GM18951 (cell line): ENCODE results near the gene FAM20A.

ENCODE experiments used
- POLR2A ChIP-seq: IDR thresholded peaks from 4 replicates; pipeline ENCODE4 v1.6.1; 2011; ENCODE audit warnings: mild to moderate bottlenecking; ENCODE audit not compliant: insufficient read length, insufficient read depth; ENCODE audit errors: extremely low read depth
- in situ Hi-C: fragments of 300-500 bp; cut with MboI; formaldehyde crosslinking; loops from one replicate; pipeline ENCODE4 v1.12.0; 2022; ENCODE audit warnings: low sequenced_read_pairs, mixed read lengths, inconsistent platforms; ENCODE audit not compliant: unreplicated experiment

FAM20A gene

GRCh38 chr17:68621065-68621464, 19.9 kb upstream of the FAM20A start:
- in situ Hi-C loops: no loop called here
- no peak for TF ChIP-seq POLR2A

GRCh38 chr17:68616334-68616733, 15.2 kb upstream of the FAM20A start:
- in situ Hi-C loops: no loop called here
- TF ChIP-seq POLR2A: no peak

- in situ Hi-C loops: no loop called here
- TF ChIP-seq POLR2A: no peak
These were observed 13.6 kb upstream of the FAM20A start for GRCh38 chr17:68614718-68615117.

GRCh38 chr17:68613739-68614298, 12.7 kb upstream of the FAM20A start:
- in situ Hi-C loops: no loop called here
- no peak for TF ChIP-seq POLR2A

- TF ChIP-seq POLR2A: no peak
- in situ Hi-C loops: no loop called here
These were observed 11.7 kb upstream of the FAM20A start for GRCh38 chr17:68612923-68613292.

- TF ChIP-seq POLR2A: no peak
- in situ Hi-C loops: no loop called here
These were observed 11.2 kb upstream of the FAM20A start for GRCh38 chr17:68612209-68612922.

- in situ Hi-C loops: no loop called here
- TF ChIP-seq POLR2A: no peak
These were observed 10.4 kb upstream of the FAM20A start for GRCh38 chr17:68611353-68612208.

- in situ Hi-C loops: no loop called here
- TF ChIP-seq POLR2A: no peak
These were observed 9.4 kb upstream of the FAM20A start for GRCh38 chr17:68610554-68610953.

GRCh38 chr17:68608515-68609130, 7.5 kb upstream of the FAM20A start:
- in situ Hi-C loops: no loop called here
- TF ChIP-seq POLR2A: no peak

- TF ChIP-seq POLR2A: no peak
- in situ Hi-C loops: no loop called here
These were observed 5.5 kb upstream of the FAM20A start for GRCh38 chr17:68606451-68607307.

- in situ Hi-C loops: no loop called here
- no peak for TF ChIP-seq POLR2A
These were observed 4.7 kb upstream of the FAM20A start for GRCh38 chr17:68605914-68606313.

GRCh38 chr17:68603656-68604055, 2.5 kb upstream of the FAM20A start:
- in situ Hi-C loops: no loop called here
- TF ChIP-seq POLR2A: no peak
